ENCODE results near the gene PCDH9. TPM values are rescaled to one million over a fixed set of nuclear protein-coding genes. Genes with fewer than 3 reads are reported as not detected.

PCDH9 gene
- total and polyA plus RNA-seq, 2 of the 13 experiments (the other 11 are each of a cell fraction or from before 2014, with no cell fraction given): 0.09 TPM; not detected in 1

GRCh38 chr13:67137044-67137735, 92.9 kb downstream of the PCDH9 start:
- intact Hi-C loops (cut with micrococcal nuclease; ENCODE audit: unreplicated experiment): no loop called here
- WGBS (ENCODE audit: low lambda C conversion rate): 8% methylated on average over 6 of the region's 6 CpGs

More at GRCh38 chr13:67137044-67137735, 92.9 kb downstream of the PCDH9 start:
- TF ChIP-seq HMGXB3 (CRISPR knock-in tag; IDR thresholded peaks at IDR 0.05; ENCODE audit: borderline replicate concordance) (no peak), ZNF282 (IDR thresholded peaks at IDR 0.05; ENCODE audit: partially characterized antibody) (no peak), YEATS4 (CRISPR knock-in tag; IDR thresholded peaks at IDR 0.05; ENCODE audit: borderline replicate concordance) (no peak), ZNF556 (CRISPR knock-in tag; IDR thresholded peaks at IDR 0.05; ENCODE audit: borderline replicate concordance) (no peak), ATF4 (CRISPR knock-in tag; IDR thresholded peaks at IDR 0.05) (no peak), SMAD9 (CRISPR knock-in tag; IDR thresholded peaks at IDR 0.05) (no peak), ZNF713 (CRISPR knock-in tag; IDR thresholded peaks at IDR 0.05) (no peak), ATF1 (CRISPR knock-in tag; IDR thresholded peaks at IDR 0.05) (no peak), TRIM22 (IDR thresholded peaks at IDR 0.05) (no peak), MYC (CRISPR knock-in tag; IDR thresholded peaks at IDR 0.05; ENCODE audit: borderline replicate concordance) (no peak), ZNF17 (CRISPR knock-in tag; IDR thresholded peaks at IDR 0.05) (no peak), ARNT2 (CRISPR knock-in tag; IDR thresholded peaks at IDR 0.05; ENCODE audit: low read depth) (no peak), ZNF101 (CRISPR knock-in tag; IDR thresholded peaks at IDR 0.05; ENCODE audit: borderline replicate concordance, low read depth) (no peak), MTA1 (CRISPR knock-in tag; IDR thresholded peaks at IDR 0.05; ENCODE audit: borderline replicate concordance) (no peak), HNRNPUL1 (IDR thresholded peaks at IDR 0.05; ENCODE audit: low read depth, low read length) (no peak)
- no peaks in the 10 kb centered on the region for H3K9me3 ChIP-seq (ENCODE audit: low read length)
- no peaks in the 10 kb centered on the region for H3K36me3 ChIP-seq (replicated peaks in 1 of 2; ENCODE audit: control insufficient read depth in 1 of 2, insufficient read depth in 2 of 2, low read length in 2 of 2)
- ChIA-PET POLR2A (no interaction called here), CTCF (ENCODE audit: low intra/inter-chr PET ratio, low total read pairs) (no interaction called here)
- no TSS peak for BruUV-seq (replicated peaks)
- no peak overlapping the region for H2AFZ ChIP-seq (ENCODE audit: low read length)
- no peak overlapping the region for H3K27ac ChIP-seq (ENCODE audit: extremely low read length, insufficient read depth, low read length)
- no peak overlapping the region for H3K4me2 ChIP-seq (ENCODE audit: low read depth, low read length)
- DNase-seq (ENCODE audit: low spot score) (no peak), ATAC-seq (no peak), FAIRE-seq (no peak)
- H4K20me1 ChIP-seq (ENCODE audit: insufficient read depth, low read length): no peaks in the 10 kb centered on the region
- H3K9ac ChIP-seq (ENCODE audit: insufficient read depth, low read depth, low read length): no peak overlapping the region
- in situ Hi-C loops (cut with HindIII; ENCODE audit: extremely low pct_ligation_motif_present, low pct_unique_long_range_greater_than_20kb): no loop called here
- no peaks in the 10 kb centered on the region for H3K4me1 ChIP-seq (ENCODE audit: insufficient read depth, low read length)
- no peaks in the 10 kb centered on the region for H3K27me3 ChIP-seq (ENCODE audit: control insufficient read depth in 1 of 2, insufficient read depth in 2 of 2, low read length in 2 of 2)
- H3K4me3 ChIP-seq (replicated peaks in 1 of 3; ENCODE audit: insufficient read depth in 1 of 3, low read depth in 2 of 3, low read length in 3 of 3): no peak overlapping the region
- H3K79me2 ChIP-seq (ENCODE audit: insufficient read depth, low read length): no peaks in the 10 kb centered on the region
